ENCODE data around the gene HSPBP1. TPM values are rescaled to one million over a fixed set of nuclear protein-coding genes. Genes with fewer than 3 reads are reported as not detected.

HSPBP1 gene
- total RNA-seq, 2 donors from 2014 or later = 12.5 to 51.1 TPM

GRCh38 chr19:55254625-55254977, 25.3 kb downstream of the HSPBP1 start:
- H3K4me3 ChIP-seq = no peak overlapping the region
- H3K4me1 ChIP-seq = peaks cover 40% of the 10 kb centered on the region
- ATAC-seq (no peak), DNase-seq (no peak)
- no peaks in the 10 kb centered on the region for H3K36me3 ChIP-seq (replicated peaks in 1 of 2; ENCODE audit: insufficient read depth in 1 of 2, low read depth in 2 of 2)
- TF ChIP-seq POLR2A (IDR thresholded peaks at IDR 0.05) = no peak
- TF ChIP-seq, protein P1, sequence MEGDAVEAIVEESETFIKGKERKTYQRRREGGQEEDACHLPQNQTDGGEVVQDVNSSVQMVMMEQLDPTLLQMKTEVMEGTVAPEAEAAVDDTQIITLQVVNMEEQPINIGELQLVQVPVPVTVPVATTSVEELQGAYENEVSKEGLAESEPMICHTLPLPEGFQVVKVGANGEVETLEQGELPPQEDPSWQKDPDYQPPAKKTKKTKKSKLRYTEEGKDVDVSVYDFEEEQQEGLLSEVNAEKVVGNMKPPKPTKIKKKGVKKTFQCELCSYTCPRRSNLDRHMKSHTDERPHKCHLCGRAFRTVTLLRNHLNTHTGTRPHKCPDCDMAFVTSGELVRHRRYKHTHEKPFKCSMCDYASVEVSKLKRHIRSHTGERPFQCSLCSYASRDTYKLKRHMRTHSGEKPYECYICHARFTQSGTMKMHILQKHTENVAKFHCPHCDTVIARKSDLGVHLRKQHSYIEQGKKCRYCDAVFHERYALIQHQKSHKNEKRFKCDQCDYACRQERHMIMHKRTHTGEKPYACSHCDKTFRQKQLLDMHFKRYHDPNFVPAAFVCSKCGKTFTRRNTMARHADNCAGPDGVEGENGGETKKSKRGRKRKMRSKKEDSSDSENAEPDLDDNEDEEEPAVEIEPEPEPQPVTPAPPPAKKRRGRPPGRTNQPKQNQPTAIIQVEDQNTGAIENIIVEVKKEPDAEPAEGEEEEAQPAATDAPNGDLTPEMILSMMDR (IDR thresholded peaks at IDR 0.05) = no peak
- H3K27ac ChIP-seq = peak overlapping the region in 2 of 4 donors; percentile 14 to 55
- WGBS, 2 donors = 55 to 60% methylated on average over 3 to 6 of the region's 6 CpGs
- no peaks in the 10 kb centered on the region for H3K27me3 ChIP-seq
- H3K9me3 ChIP-seq = no peaks in the 10 kb centered on the region
- intact Hi-C loops (cut with DNase I) = no loop called here

DNA sequence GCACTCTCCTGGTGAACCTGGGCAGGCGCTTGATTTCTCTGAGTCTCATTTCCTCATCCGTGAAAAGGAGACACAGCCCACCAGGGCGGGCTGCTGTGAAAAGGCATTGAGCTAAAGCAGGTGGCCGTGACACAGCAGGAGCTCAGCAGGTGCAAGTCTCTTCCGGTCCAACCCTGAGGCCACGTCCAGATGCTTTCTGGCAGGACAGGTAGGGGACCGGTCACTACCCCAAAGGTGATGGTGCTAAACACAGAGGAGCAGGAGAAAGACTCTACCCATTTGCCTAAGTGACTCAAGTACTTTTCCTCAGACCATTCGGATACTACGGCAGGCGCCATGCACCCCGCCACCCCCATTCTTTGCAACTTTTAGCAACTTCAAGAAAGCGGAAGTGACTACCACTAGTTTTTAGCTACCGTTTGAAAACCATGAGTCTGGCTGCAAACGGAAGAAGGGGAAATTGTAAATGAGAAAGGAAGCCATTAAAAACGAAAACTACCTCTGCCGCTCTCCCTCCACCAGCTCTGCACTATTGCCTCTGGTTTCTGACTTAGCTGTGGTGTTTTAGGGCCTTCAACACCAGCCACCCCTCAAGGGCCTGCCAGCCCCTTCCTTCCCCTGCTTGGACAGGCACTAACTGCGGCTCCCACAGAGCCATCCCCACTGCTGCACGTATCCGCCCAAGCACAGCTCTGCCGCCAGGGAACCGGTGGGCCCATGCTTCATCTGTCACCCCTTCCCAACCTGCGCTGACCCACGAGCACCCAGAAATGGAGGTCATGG, 25.9 kb downstream of the HSPBP1 start:
- no peaks in the 10 kb centered on the region for H3K36me3 ChIP-seq (replicated peaks in 1 of 2; ENCODE audit: insufficient read depth in 1 of 2, low read depth in 2 of 2)
- peak overlapping the region in 2 of 4 donors; percentile 14 to 55 for H3K27ac ChIP-seq
- no peaks in the 10 kb centered on the region for H3K27me3 ChIP-seq
- 62 to 73% methylated on average over 22 to 23 of the region's 23 CpGs for WGBS, 2 donors
- DNase-seq = peak in 1 of 4 donors; percentile 21
- no peak for ATAC-seq
- no peaks in the 10 kb centered on the region for H3K9me3 ChIP-seq
- intact Hi-C loops (cut with DNase I) = no loop called here
- peaks cover 36% of the 10 kb centered on the region for H3K4me1 ChIP-seq
- H3K4me3 ChIP-seq = no peak overlapping the region
- TF ChIP-seq POLR2A (IDR thresholded peaks at IDR 0.05) = no peak
- TF ChIP-seq, protein P1 (IDR thresholded peaks at IDR 0.05) = no peak

DNA sequence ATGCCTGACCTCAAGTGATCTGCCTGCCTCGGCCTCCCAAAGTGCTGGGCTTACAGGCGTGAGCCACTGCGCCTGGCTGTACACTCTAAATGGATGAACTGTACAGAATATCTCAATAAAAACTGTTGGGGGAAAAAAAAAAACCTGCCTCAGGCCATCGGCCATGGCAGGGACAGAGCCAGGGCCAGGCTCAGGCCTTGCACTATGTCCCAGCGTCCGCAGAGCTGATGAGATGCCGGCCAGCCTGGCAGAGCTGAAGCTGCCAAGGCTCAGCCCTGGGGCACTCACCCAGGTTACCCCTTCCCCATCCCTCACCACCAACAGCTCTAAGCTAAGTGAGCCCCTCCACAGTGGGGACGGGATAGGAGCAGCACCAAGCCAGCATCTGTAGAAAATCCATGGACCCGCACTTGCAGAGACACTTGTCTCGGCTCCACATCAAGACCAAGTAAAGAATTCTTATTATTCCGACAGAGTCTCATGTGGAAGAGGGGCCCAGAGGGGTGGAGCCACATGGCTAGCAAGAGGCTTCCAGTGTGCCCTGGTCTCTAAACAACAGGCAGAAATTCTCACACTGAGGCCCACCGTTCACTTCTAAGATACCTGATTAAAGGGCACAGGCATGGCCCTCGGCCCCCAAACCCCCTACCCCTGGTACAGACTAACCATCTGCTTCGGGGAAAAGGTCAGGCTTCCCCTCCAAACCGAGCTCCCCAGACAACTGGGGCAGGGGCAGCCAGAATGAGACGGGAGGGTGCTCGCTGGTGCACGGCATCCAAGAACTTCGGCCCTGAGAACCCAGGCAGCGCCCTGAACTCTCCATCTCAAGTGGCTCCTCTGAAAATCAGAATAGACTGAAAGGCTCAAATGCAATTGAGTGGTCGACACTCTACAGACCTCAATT, 26.9 kb downstream of the HSPBP1 start:
- Histone ChIP-seq H3K27ac (no peak overlapping the region), H3K4me1 (peaks cover 36% of the 10 kb centered on the region), H3K27me3 (no peaks in the 10 kb centered on the region), H3K4me3 (no peak overlapping the region), H3K36me3 (replicated peaks in 1 of 2; ENCODE audit: insufficient read depth in 1 of 2, low read depth in 2 of 2) (no peaks in the 10 kb centered on the region), H3K9me3 (no peaks in the 10 kb centered on the region)
- no peak for DNase-seq
- intact Hi-C loops (cut with DNase I) = no loop called here
- ATAC-seq = no peak
- 80 to 92% methylated on average over 16 to 21 of the region's 21 CpGs for WGBS, 2 donors
- no peak for TF ChIP-seq POLR2A (IDR thresholded peaks at IDR 0.05)
- TF ChIP-seq, protein P1 (IDR thresholded peaks at IDR 0.05) = no peak

GRCh38 chr19:55251341-55252081, 28.4 kb downstream of the HSPBP1 start:
- no peak for ATAC-seq
- H3K4me3 ChIP-seq = no peak overlapping the region
- H3K36me3 ChIP-seq (replicated peaks in 1 of 2; ENCODE audit: insufficient read depth in 1 of 2, low read depth in 2 of 2) = peaks cover 0 to 2% of the 10 kb centered on the region in 2 donors
- TF ChIP-seq, protein P1 (IDR thresholded peaks at IDR 0.05) = no peak
- TF ChIP-seq POLR2A (IDR thresholded peaks at IDR 0.05) = no peak
- no peak overlapping the region for H3K27ac ChIP-seq
- DNase-seq = no peak
- intact Hi-C loops (cut with DNase I) = no loop called here
- 56 to 74% methylated on average over 15 to 19 of the region's 19 CpGs for WGBS, 2 donors
- H3K9me3 ChIP-seq = no peaks in the 10 kb centered on the region
- peaks cover 25% of the 10 kb centered on the region for H3K4me1 ChIP-seq
- no peaks in the 10 kb centered on the region for H3K27me3 ChIP-seq
